GM23248 (cell line): ENCODE results near the gene PARVB.

Source experiments
- EZH2 ChIP-seq: fragments of 200-600 bp; sonication (generic); IDR thresholded peaks from 2 replicates; pipeline ENCODE4 v1.6.1; 2018; ENCODE audit warnings: antibody characterized with exemption, mild to moderate bottlenecking; ENCODE audit not compliant: insufficient read depth, poor library complexity, severe bottlenecking
- EZH2phosphoT487 ChIP-seq: fragments of 200-600 bp; sonication (generic); IDR thresholded peaks from 2 replicates; pipeline ENCODE4 v1.6.1; 2018; ENCODE audit warnings: antibody characterized with exemption, moderate library complexity, mild to moderate bottlenecking, low read depth; ENCODE audit not compliant: insufficient read depth

DNA sequence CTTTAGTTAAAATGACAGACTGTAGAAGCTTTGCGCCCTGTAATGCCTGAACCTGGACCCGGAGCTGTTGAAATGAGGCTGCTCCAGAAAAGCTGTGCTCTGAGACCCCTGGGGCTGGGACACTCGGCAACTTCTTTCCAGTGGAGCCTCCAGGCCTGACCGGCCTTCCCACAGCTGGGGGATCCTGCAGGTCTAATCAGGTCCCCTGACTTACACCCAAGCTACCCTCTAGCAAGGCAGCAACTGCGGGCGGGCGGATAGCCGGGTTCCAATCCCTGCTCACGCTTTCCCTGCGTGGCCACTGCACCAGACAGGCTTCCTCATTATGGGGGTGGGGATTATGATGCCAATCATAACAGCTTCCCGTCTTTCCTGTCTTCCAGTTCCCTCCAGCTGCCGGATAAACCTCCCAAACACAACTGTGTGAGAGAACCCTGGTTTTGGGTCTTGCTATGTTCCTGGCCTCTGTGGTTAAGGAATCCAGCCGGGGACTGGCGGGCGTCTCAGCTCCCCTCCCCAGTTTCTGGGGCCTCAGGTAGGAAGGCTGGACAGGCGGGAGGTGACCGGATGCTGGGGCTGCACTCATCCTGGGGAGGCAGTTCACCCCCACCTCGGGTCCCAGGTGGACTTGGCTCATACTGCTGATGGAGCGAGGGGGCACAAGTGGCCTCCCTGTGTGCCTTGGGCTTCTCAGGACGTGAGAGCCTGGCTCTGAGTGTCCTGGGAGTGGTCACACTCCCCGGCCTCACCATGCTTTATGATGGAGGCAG lies 195.2 kb downstream of the PARVB start:
- no peak for TF ChIP-seq EZH2phosphoT487
- no peak for TF ChIP-seq EZH2
